ENCODE measurements around the gene GRIPAP1. TPM values are rescaled to one million over a fixed set of nuclear protein-coding genes. Genes with fewer than 3 reads are reported as not detected.

GRIPAP1 gene
- total RNA-seq (2021; ENCODE audit: unreplicated experiment): 51.0 TPM
- polyA plus RNA-seq (2012; ENCODE audit: insufficient read length): 45.7 TPM
- Bru-seq, nascent RNA: percentile 78 among the genes with signal in this experiment
- BruChase-seq, experiment 1, labeled RNA remaining after a 2-hour chase: percentile 85 among the genes with signal in this experiment
- BruChase-seq, experiment 2, labeled RNA remaining after a 6-hour chase: percentile 85 among the genes with signal in this experiment
- long read RNA-seq, transcript GRIPAP1-201 (26 exons, 3,031 nt): major isoform, 47 of 121 reads
- long read RNA-seq, partial matches to known transcripts: 24 of 121 reads
- long read RNA-seq, other reads (novel, unspliced or antisense): 50 of 121 reads

- no peaks in the 10 kb centered on the region for H3K9me3 ChIP-seq (ENCODE audit: control insufficient read depth, insufficient read depth, low read depth, low read length)
- intact Hi-C loops (cut with micrococcal nuclease; ENCODE audit: unreplicated experiment): no loop called here
- peak; percentile 67 for DNase-seq (ENCODE audit: low read depth, low spot score)
- no peaks in the 10 kb centered on the region for H3K36me3 ChIP-seq (ENCODE audit: control insufficient read depth, insufficient read depth, low read length)
- TF ChIP-seq REST (IDR thresholded peaks at IDR 0.05; ENCODE audit: insufficient read depth in 1 of 2, low read depth in 2 of 2, low read length in 1 of 2): no peak
- peak; percentile 76 for TF ChIP-seq TCF7L2 (IDR thresholded peaks at IDR 0.05; ENCODE audit: low read depth, low read length)
- no peak for TF ChIP-seq SIN3A (IDR thresholded peaks at IDR 0.05; ENCODE audit: borderline replicate concordance, insufficient read depth, low read depth, low read length)
- peak; percentile 48; the same call in 1 of the 2 replicates for TF ChIP-seq POLR2AphosphoS5 (IDR thresholded peaks at IDR 0.05; ENCODE audit: low read depth, low read length)
- POLR2A ChIA-PET: interaction anchor here (0.5 to 1.0 kb wide), 4 partner anchors 30 to 81 kb away, joined by 3 to 15 read pairs (median 5); partner anchors contain the start of gene KCND1
- no peaks in the 10 kb centered on the region for H3K27me3 ChIP-seq (ENCODE audit: control insufficient read depth, insufficient read depth, low read length)
- peak within 1 kb of the TSS; percentile 94 to 99 for H3K4me3 ChIP-seq (ENCODE audit: low read depth in 2 of 2, low read length in 2 of 2)
- CTCF ChIA-PET: no interaction called here
- 0 out of 2 replicates have a peak, but pooled peaks cover 3% of the 10 kb centered on the region for H3K4me1 ChIP-seq (ENCODE audit: control insufficient read depth, insufficient read depth, low read length)
- ATAC-seq: peak; percentile 90
- in situ Hi-C loops (cut with HindIII; ENCODE audit: low pct_unique_long_range_greater_than_20kb, low sequenced_read_pairs): no loop called here
- H3K27ac ChIP-seq (ENCODE audit: low read length): peak within 1 kb of the TSS; percentile 96
- BruUV-seq (replicated peaks): no TSS peak
Measured at GRCh38 chrX:49002091-49002935, at the start of gene GRIPAP1. TSS of gene GRIPAP1 (minus strand) at chrX:49002264. CDS start at chrX:49002229, 35 bp downstream.

- H3K4me3 ChIP-seq (ENCODE audit: low read depth in 2 of 2, low read length in 2 of 2): peak overlapping the region; percentile 39 to 63
- no peaks in the 10 kb centered on the region; the same call in 1 of the 2 replicates for H3K36me3 ChIP-seq (ENCODE audit: control insufficient read depth, insufficient read depth, low read length)
- no peaks in the 10 kb centered on the region for H3K27me3 ChIP-seq (ENCODE audit: control insufficient read depth, insufficient read depth, low read length)
- H3K4me1 ChIP-seq (ENCODE audit: control insufficient read depth, insufficient read depth, low read length): peaks cover 18% of the 10 kb centered on the region
- in situ Hi-C loops (cut with HindIII; ENCODE audit: low pct_unique_long_range_greater_than_20kb, low sequenced_read_pairs): no loop called here
- POLR2A ChIA-PET: no interaction called here
- CTCF ChIA-PET: no interaction called here
- intact Hi-C loops (cut with micrococcal nuclease; ENCODE audit: unreplicated experiment): loop anchor here (10.0 kb wide), 1 partner anchor 69 kb away; the partner anchor contains the start of gene KCND1
- ATAC-seq: no peak
- TF ChIP-seq CTCF (IDR thresholded peaks at IDR 0.05): no peak
- no peak for TF ChIP-seq SIN3A (IDR thresholded peaks at IDR 0.05; ENCODE audit: borderline replicate concordance, insufficient read depth, low read depth, low read length)
- no peak for TF ChIP-seq TCF7L2 (IDR thresholded peaks at IDR 0.05; ENCODE audit: low read depth, low read length)
- no peak for TF ChIP-seq REST (IDR thresholded peaks at IDR 0.05; ENCODE audit: insufficient read depth in 1 of 2, low read depth in 2 of 2, low read length in 1 of 2)
- no peak for TF ChIP-seq POLR2AphosphoS5 (IDR thresholded peaks at IDR 0.05; ENCODE audit: low read depth, low read length)
- peak overlapping the region; percentile 89 for H3K27ac ChIP-seq (ENCODE audit: low read length)
- DNase-seq (ENCODE audit: low read depth, low spot score): no peak
- BruUV-seq (replicated peaks): no TSS peak
- no peaks in the 10 kb centered on the region for H3K9me3 ChIP-seq (ENCODE audit: control insufficient read depth, insufficient read depth, low read depth, low read length)
Measured at GRCh38 chrX:49043987-49044281, 41.9 kb upstream of the GRIPAP1 start.
